ENCODE data around the gene RGMA. TPM values are rescaled to one million over a fixed set of nuclear protein-coding genes. Genes with fewer than 3 reads are reported as not detected.

The RGMA gene
- total and polyA plus RNA-seq, 7 donors = 1.4 to 58.6 (median 21.8) TPM

DNA sequence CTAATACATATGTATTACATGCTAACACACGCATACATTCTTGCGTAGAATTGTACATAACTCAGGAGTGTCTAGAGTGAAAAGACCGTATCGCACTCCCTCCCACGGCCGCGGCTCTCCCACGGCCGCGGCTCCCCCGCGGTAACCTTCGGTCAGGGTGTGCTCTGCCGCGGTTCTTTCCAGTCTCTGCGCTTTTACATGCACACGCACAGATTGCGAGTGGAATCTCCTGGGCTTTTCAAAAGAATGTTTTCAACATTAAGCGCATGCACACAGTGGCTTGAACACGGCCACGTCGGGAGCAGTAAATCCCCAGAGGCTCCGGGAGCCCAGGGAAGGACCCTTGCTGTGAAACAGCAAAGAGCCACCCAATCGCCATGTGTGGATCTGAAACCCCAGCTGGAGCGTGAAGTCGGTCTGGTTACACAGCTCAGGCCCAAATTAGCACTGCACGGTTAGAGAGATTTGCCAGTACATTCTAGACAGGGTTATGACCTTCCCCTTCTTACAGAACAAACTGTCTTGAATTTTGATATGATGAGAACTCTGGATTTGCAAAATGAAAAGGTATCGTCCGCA is 805 bp upstream of the RGMA start:
- peak overlapping the region; percentile 85 to 96 (median 90) for H3K27ac ChIP-seq
- H3K4me3 ChIP-seq = peak overlapping the region; percentile 36 to 87 (median 72)
- peak; percentile 21 to 72 (median 36) for TF ChIP-seq POLR2AphosphoS5 (IDR thresholded peaks at IDR 0.05)
- TF ChIP-seq EP300 (IDR thresholded peaks at IDR 0.05) = no peak
- H3K9me3 ChIP-seq = no peaks in the 10 kb centered on the region
- H3K36me3 ChIP-seq = no peaks in the 10 kb centered on the region
- WGBS, 2 donors = 9 to 10% methylated on average over 29 of the region's 29 CpGs
- peaks cover 0 to 5% (median 0%) of the 10 kb centered on the region in 3 donors for H3K27me3 ChIP-seq
- intact Hi-C loops (cut with DNase I) = loop anchor here (2.0 to 5.0 kb wide), 8 partner anchors 52 to 1031 kb away; no protein-coding TSS in a partner anchor
- peaks cover 0 to 40% (median 34%) of the 10 kb centered on the region in 4 donors for H3K4me1 ChIP-seq
- DNase-seq = peak; percentile 78

DNA sequence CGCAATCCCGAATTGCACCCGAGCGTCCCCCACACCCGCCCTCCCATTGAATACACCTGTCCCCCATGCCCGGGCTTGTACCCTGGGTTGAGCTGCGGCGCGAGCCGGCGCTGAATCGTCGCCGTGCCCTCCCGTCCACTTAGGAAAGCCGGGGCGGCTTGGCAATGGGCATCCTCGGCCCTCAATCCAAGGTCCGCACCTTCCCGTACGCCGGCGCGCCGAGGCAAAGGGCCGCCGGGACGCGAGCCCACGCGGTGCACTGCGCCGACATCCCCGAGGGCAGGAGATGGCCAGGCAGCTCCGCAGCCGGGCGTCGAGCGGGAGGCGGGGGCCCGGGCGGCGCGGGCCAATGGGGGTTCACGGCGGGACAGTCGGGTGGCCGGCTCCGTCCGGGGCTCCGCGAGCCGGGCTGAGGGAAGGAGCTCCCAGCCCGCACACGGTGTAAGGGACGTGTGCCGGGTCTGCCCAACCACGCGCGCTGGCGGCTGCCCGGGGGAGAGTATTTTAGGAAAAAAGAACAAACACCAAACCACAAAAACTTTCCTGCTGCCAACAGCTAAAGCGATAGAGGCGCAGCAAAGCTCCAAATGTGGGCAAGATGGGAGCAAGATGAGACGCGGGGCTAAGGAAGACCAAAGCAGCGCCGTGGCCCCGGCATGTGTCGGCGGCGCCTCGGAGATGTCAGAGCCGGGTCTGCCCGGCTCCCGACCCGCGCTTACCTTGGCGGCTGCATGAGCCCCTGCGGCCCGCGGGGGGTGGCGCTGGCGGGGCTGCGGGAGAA is 621 bp downstream of the RGMA start:
- TF ChIP-seq, protein P1, sequence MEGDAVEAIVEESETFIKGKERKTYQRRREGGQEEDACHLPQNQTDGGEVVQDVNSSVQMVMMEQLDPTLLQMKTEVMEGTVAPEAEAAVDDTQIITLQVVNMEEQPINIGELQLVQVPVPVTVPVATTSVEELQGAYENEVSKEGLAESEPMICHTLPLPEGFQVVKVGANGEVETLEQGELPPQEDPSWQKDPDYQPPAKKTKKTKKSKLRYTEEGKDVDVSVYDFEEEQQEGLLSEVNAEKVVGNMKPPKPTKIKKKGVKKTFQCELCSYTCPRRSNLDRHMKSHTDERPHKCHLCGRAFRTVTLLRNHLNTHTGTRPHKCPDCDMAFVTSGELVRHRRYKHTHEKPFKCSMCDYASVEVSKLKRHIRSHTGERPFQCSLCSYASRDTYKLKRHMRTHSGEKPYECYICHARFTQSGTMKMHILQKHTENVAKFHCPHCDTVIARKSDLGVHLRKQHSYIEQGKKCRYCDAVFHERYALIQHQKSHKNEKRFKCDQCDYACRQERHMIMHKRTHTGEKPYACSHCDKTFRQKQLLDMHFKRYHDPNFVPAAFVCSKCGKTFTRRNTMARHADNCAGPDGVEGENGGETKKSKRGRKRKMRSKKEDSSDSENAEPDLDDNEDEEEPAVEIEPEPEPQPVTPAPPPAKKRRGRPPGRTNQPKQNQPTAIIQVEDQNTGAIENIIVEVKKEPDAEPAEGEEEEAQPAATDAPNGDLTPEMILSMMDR (IDR thresholded peaks at IDR 0.05) = peak in 1 of 4 experiments; percentile 0
- TF ChIP-seq EP300 (IDR thresholded peaks at IDR 0.05) (no peak), POLR2AphosphoS5 (IDR thresholded peaks at IDR 0.05) (peak in 3 of 4 donors; percentile 29 to 59 (median 36))
- Histone ChIP-seq H3K36me3 (no peaks in the 10 kb centered on the region), H3K27ac (peak overlapping the region; percentile 85 to 96 (median 90)), H3K4me1 (peaks cover 0 to 53% (median 37%) of the 10 kb centered on the region in 4 donors), H3K9me3 (no peaks in the 10 kb centered on the region), H3K4me3 (peak overlapping the region; percentile 54 to 87 (median 72)), H3K27me3 (peaks cover 0 to 5% (median 0%) of the 10 kb centered on the region in 3 donors)
- WGBS, 2 donors = 1% methylated on average over 85 of the region's 85 CpGs
- DNase-seq = peak; percentile 77
- intact Hi-C loops (cut with DNase I) = loop anchor here (2.0 to 5.0 kb wide), 7 partner anchors 58 to 1032 kb away; no protein-coding TSS in a partner anchor

DNA sequence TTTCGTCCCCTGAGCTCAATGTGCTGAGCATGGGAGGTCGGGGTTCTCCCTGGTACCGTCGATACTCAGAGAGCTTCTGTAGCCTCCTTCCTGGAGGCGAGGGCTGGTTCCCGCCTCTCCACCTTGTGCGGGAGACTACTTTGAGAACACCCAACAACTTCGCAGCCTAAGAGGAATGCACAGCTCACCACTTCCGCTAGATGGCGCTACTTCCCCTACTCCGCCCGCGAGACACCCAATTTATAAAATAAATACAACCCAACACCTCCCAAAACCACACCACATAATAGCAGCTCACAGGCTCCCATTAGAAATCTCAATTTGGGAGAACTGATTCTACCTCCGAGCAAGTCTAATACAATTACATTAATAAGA is 1.2 kb downstream of the RGMA start:
- TF ChIP-seq POLR2A (IDR thresholded peaks at IDR 0.05) (no peak), POLR2AphosphoS5 (IDR thresholded peaks at IDR 0.05) (peak in 3 of 4 donors; percentile 18 to 34 (median 29)), EP300 (IDR thresholded peaks at IDR 0.05) (no peak)
- TF ChIP-seq, protein P1 (IDR thresholded peaks at IDR 0.05) = peak; percentile 83 to 90 (median 89)
- Histone ChIP-seq H3K4me3 (peak overlapping the region; percentile 54 to 87 (median 72)), H3K4me1 (peaks cover 0 to 58% (median 37%) of the 10 kb centered on the region in 4 donors), H3K27me3 (peaks cover 0 to 5% (median 0%) of the 10 kb centered on the region in 3 donors), H3K9me3 (no peaks in the 10 kb centered on the region), H3K36me3 (no peaks in the 10 kb centered on the region), H3K27ac (peak overlapping the region; percentile 85 to 96 (median 90))
- DNase-seq = peak; percentile 92
- 1 to 2% methylated on average over 14 of the region's 14 CpGs for WGBS, 2 donors
- intact Hi-C loops (cut with DNase I) = loop anchor here (2.0 to 5.0 kb wide), 7 partner anchors 57 to 1033 kb away; no protein-coding TSS in a partner anchor

DNA sequence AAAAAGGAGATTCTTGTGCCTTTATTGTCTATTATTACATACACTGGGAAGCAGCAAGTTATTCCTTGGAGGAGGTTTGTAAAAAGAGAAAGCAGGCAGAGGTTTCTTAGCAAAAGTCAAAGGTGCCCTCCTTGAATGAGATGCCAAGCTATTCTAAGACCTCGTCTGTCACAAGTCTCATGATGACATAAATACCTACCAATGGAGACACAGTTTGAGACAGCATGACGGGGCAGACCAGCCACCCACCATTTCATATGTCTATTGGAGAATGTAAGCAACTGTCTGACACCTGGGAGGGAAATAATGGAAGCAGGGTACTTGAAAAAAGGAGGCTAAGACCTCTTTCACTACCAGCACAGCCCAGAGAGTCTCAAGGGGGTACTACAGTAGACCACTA is 2.2 kb downstream of the RGMA start:
- no peak for DNase-seq
- intact Hi-C loops (cut with DNase I) = loop anchor here (5.0 kb wide), 4 partner anchors 66 to 911 kb away; no protein-coding TSS in a partner anchor
- peak overlapping the region in 2 of 4 donors; percentile 82 to 87 for H3K4me3 ChIP-seq
- H3K4me1 ChIP-seq = peaks cover 0 to 69% (median 43%) of the 10 kb centered on the region in 4 donors
- WGBS, 2 donors = 43 to 69% methylated on average over 2 of the region's 2 CpGs
- no peaks in the 10 kb centered on the region for H3K9me3 ChIP-seq
- peaks cover 0 to 5% (median 0%) of the 10 kb centered on the region in 3 donors for H3K27me3 ChIP-seq
- no peak for TF ChIP-seq POLR2AphosphoS5 (IDR thresholded peaks at IDR 0.05)
- TF ChIP-seq POLR2A (IDR thresholded peaks at IDR 0.05) = no peak
- TF ChIP-seq, protein P1 (IDR thresholded peaks at IDR 0.05) = no peak
- no peak for TF ChIP-seq EP300 (IDR thresholded peaks at IDR 0.05)
- H3K36me3 ChIP-seq = no peaks in the 10 kb centered on the region
- peak overlapping the region; percentile 85 to 96 (median 90) for H3K27ac ChIP-seq

DNA sequence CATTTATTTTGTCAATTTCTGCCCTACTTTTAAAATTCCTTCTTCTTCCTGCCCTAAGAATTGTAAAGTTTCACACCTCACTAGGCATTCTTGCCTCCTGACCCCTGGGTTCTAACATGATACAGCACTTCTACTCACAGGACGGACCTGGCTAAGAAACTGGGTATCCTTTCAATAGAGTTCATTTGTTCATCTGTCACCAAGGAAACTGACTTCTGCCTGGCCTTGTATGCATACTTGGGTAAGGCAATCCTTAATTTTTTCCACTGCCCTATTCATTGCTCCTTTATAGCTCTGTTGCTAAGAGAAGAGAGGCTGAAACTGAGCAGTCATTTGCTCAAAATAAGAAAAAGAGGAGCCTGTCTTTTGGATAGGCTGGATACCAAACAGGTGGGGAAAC is 3.3 kb downstream of the RGMA start:
- intact Hi-C loops (cut with DNase I) = loop anchor here (5.0 kb wide), 4 partner anchors 67 to 912 kb away; no protein-coding TSS in a partner anchor
- Histone ChIP-seq H3K9me3 (no peaks in the 10 kb centered on the region), H3K27me3 (peaks cover 0 to 5% (median 0%) of the 10 kb centered on the region in 3 donors), H3K36me3 (no peaks in the 10 kb centered on the region), H3K27ac (peak overlapping the region; percentile 85 to 96 (median 90)), H3K4me3 (peak overlapping the region in 2 of 4 donors; percentile 82 to 87), H3K4me1 (peaks cover 0 to 80% (median 50%) of the 10 kb centered on the region in 4 donors)
- no peak for DNase-seq
- 53 to 71% methylated on average over 1 of the region's 1 CpG for WGBS, 2 donors
- TF ChIP-seq EP300 (IDR thresholded peaks at IDR 0.05) (no peak), POLR2AphosphoS5 (IDR thresholded peaks at IDR 0.05) (no peak), POLR2A (IDR thresholded peaks at IDR 0.05) (no peak)
- TF ChIP-seq, protein P1 (IDR thresholded peaks at IDR 0.05) = no peak
